Smooth muscle cell of the pulmonary artery (primary cell): Measurements from ENCODE around the gene THSD7A. TPM values are rescaled to one million over a fixed set of nuclear protein-coding genes. Genes with fewer than 3 reads are reported as not detected.

ENCODE experiments used
- total RNA-seq: library from RNA; depleted of rRNA; stranded (reverse); fragments of >200 nt; gene quantifications from 2 replicates; pipeline ENCODE4 v1.2.3, GENCODE V29; 2014

THSD7A gene, protein sequence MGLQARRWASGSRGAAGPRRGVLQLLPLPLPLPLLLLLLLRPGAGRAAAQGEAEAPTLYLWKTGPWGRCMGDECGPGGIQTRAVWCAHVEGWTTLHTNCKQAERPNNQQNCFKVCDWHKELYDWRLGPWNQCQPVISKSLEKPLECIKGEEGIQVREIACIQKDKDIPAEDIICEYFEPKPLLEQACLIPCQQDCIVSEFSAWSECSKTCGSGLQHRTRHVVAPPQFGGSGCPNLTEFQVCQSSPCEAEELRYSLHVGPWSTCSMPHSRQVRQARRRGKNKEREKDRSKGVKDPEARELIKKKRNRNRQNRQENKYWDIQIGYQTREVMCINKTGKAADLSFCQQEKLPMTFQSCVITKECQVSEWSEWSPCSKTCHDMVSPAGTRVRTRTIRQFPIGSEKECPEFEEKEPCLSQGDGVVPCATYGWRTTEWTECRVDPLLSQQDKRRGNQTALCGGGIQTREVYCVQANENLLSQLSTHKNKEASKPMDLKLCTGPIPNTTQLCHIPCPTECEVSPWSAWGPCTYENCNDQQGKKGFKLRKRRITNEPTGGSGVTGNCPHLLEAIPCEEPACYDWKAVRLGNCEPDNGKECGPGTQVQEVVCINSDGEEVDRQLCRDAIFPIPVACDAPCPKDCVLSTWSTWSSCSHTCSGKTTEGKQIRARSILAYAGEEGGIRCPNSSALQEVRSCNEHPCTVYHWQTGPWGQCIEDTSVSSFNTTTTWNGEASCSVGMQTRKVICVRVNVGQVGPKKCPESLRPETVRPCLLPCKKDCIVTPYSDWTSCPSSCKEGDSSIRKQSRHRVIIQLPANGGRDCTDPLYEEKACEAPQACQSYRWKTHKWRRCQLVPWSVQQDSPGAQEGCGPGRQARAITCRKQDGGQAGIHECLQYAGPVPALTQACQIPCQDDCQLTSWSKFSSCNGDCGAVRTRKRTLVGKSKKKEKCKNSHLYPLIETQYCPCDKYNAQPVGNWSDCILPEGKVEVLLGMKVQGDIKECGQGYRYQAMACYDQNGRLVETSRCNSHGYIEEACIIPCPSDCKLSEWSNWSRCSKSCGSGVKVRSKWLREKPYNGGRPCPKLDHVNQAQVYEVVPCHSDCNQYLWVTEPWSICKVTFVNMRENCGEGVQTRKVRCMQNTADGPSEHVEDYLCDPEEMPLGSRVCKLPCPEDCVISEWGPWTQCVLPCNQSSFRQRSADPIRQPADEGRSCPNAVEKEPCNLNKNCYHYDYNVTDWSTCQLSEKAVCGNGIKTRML (N-terminal part only)
- 0.13 and 0.17 TPM in 2 replicates for total RNA-seq

GRCh38 chr7:11831736-11832495 is at the start of gene THSD7A:
Gene THSD7A, minus strand, starts transcription at chr7:11832198. Its CDS starts 252 bp downstream, at chr7:11831946.

